ACC112 (cell line): Measurements from ENCODE around the gene MILR1.
A peak's percentile ranks its signal among the peaks of the same experiment; 100 is the strongest.
"Not testable (repeated sequence)": the region's sequence is repeated elsewhere in the genome, so short reads cannot be mapped to it uniquely, and the experiment has no call there.

Experiments
- H2AFZ ChIP-seq: fragments of 200-600 bp; sonication (generic); one replicate; pipeline ENCODE4 v1.6.0; 2017; ENCODE audit warnings: antibody characterized with exemption, low read length; ENCODE audit not compliant: unreplicated experiment
- H3K27ac ChIP-seq: fragments of 200-600 bp; sonication (generic); 2 replicates; pipeline ENCODE4 v1.5.1; 2014; ENCODE audit warnings: low read depth, mild to moderate bottlenecking, antibody characterized with exemption, low read length, moderate library complexity
- H3K27me3 ChIP-seq: fragments of 200-600 bp; sonication (generic); 2 replicates; pipeline ENCODE4 v1.6.1; 2014; ENCODE audit warnings: mild to moderate bottlenecking, antibody characterized with exemption, low read length, moderate library complexity, mixed read lengths; ENCODE audit not compliant: insufficient read depth
- H3K36me3 ChIP-seq: fragments of 200-600 bp; sonication (generic); 2 replicates; pipeline ENCODE4 v1.6.1; 2016; ENCODE audit warnings: mild to moderate bottlenecking, antibody characterized with exemption, low read length, moderate library complexity, mixed read lengths; ENCODE audit not compliant: insufficient read depth
- H3K4me1 ChIP-seq: fragments of 200-600 bp; sonication (generic); one replicate; pipeline ENCODE4 v1.6.1; 2016; ENCODE audit warnings: low read length, mixed read lengths; ENCODE audit not compliant: insufficient read depth, unreplicated experiment, control insufficient read depth
- H3K4me3 ChIP-seq: fragments of 200-600 bp; sonication (generic); 2 replicates; pipeline ENCODE4 v1.5.1; 2014; ENCODE audit warnings: mild to moderate bottlenecking, low read depth, low read length
- H3K79me2 ChIP-seq: fragments of 200-600 bp; sonication (generic); one replicate; pipeline ENCODE4 v1.6.0; 2016; ENCODE audit warnings: low read length; ENCODE audit not compliant: control insufficient read depth, unreplicated experiment, insufficient read depth

The MILR1 gene

GRCh38 chr17:64495300-64495699, 46.4 kb downstream of the MILR1 start:
- Histone ChIP-seq H3K4me3 (peak overlapping the region; percentile 88; the same call in 1 of the 2 replicates), H3K4me1 (peaks cover 23% of the 10 kb centered on the region), H3K79me2 (peaks cover 26% of the 10 kb centered on the region), H3K36me3 (peaks cover 37% of the 10 kb centered on the region)
- H3K27me3 ChIP-seq, H3K27ac ChIP-seq, H2AFZ ChIP-seq: not testable (repeated sequence)

GRCh38 chr17:64496348-64496785, 47.5 kb downstream of the MILR1 start:
- H3K79me2 ChIP-seq: peaks cover 37% of the 10 kb centered on the region
- H3K4me1 ChIP-seq: peaks cover 33% of the 10 kb centered on the region
- H2AFZ ChIP-seq: no peak overlapping the region

GRCh38 chr17:64496786-64497564, 48.1 kb downstream of the MILR1 start, which contains the start of gene POLG2:
TSS of gene POLG2 (minus strand) at chr17:64497054. CDS start at chr17:64496968, 86 bp downstream.
- H3K36me3 ChIP-seq: peaks cover 42% of the 10 kb centered on the region
- peaks cover 43% of the 10 kb centered on the region for H3K79me2 ChIP-seq
- peak within 1 kb of the TSS; percentile 84 for H3K27ac ChIP-seq
- H3K4me1 ChIP-seq: peaks cover 38% of the 10 kb centered on the region
- H2AFZ ChIP-seq: no peak within 1 kb of the TSS
- peak within 1 kb of the TSS; percentile 88 for H3K4me3 ChIP-seq
- H3K27me3 ChIP-seq: no peaks in the 10 kb centered on the region

More at GRCh38 chr17:64496348-64496785, 47.5 kb downstream of the MILR1 start:
- no peaks in the 10 kb centered on the region for H3K27me3 ChIP-seq
- H3K27ac ChIP-seq: peak overlapping the region; percentile 84; the same call in 1 of the 2 replicates
- H3K4me3 ChIP-seq: peak overlapping the region; percentile 88
- peaks cover 41% of the 10 kb centered on the region for H3K36me3 ChIP-seq

GRCh38 chr17:64497565-64498035, 48.7 kb downstream of the MILR1 start:
- peaks cover 45% of the 10 kb centered on the region for H3K36me3 ChIP-seq
- H3K79me2 ChIP-seq: peaks cover 49% of the 10 kb centered on the region
- peaks cover 44% of the 10 kb centered on the region for H3K4me1 ChIP-seq
- H2AFZ ChIP-seq: no peak overlapping the region
- H3K4me3 ChIP-seq: peak overlapping the region; percentile 88
- H3K27ac ChIP-seq: peak overlapping the region; percentile 84
- H3K27me3 ChIP-seq: no peaks in the 10 kb centered on the region

- Histone ChIP-seq H3K27me3 (no peaks in the 10 kb centered on the region), H3K79me2 (peaks cover 58% of the 10 kb centered on the region), H3K36me3 (peaks cover 55% of the 10 kb centered on the region), H2AFZ (no peak overlapping the region), H3K27ac (peak overlapping the region; percentile 84), H3K4me3 (no peak overlapping the region), H3K4me1 (peaks cover 54% of the 10 kb centered on the region)
Observed at GRCh38 chr17:64498308-64499203, 49.6 kb downstream of the MILR1 start.

- peaks cover 62% of the 10 kb centered on the region for H3K79me2 ChIP-seq
- no peaks in the 10 kb centered on the region for H3K27me3 ChIP-seq
- peak overlapping the region; percentile 31; the same call in 1 of the 2 replicates for H3K27ac ChIP-seq
- H3K36me3 ChIP-seq: peaks cover 63% of the 10 kb centered on the region
- H3K4me1 ChIP-seq: peaks cover 53% of the 10 kb centered on the region
- H3K4me3 ChIP-seq: no peak overlapping the region
- no peak overlapping the region for H2AFZ ChIP-seq
Observed at GRCh38 chr17:64499805-64500486, 51.0 kb downstream of the MILR1 start.

- H3K36me3 ChIP-seq: peaks cover 66% of the 10 kb centered on the region
- H3K4me3 ChIP-seq: no peak overlapping the region
- peak overlapping the region; percentile 31; the same call in 1 of the 2 replicates for H3K27ac ChIP-seq
- no peaks in the 10 kb centered on the region for H3K27me3 ChIP-seq
- no peak overlapping the region for H2AFZ ChIP-seq
- H3K79me2 ChIP-seq: peaks cover 68% of the 10 kb centered on the region
- H3K4me1 ChIP-seq: peaks cover 53% of the 10 kb centered on the region
Observed at GRCh38 chr17:64500487-64500859, 51.6 kb downstream of the MILR1 start.

GRCh38 chr17:64500862-64501765, 52.2 kb downstream of the MILR1 start:
- Histone ChIP-seq H2AFZ (no peak overlapping the region), H3K27ac (peak overlapping the region; percentile 49), H3K79me2 (peaks cover 70% of the 10 kb centered on the region), H3K4me3 (no peak overlapping the region), H3K4me1 (peaks cover 53% of the 10 kb centered on the region), H3K27me3 (no peaks in the 10 kb centered on the region), H3K36me3 (peaks cover 69% of the 10 kb centered on the region)

GRCh38 chr17:64502021-64502420, 53.1 kb downstream of the MILR1 start:
- Histone ChIP-seq H3K79me2 (peaks cover 67% of the 10 kb centered on the region), H3K27me3 (no peaks in the 10 kb centered on the region), H3K4me1 (peaks cover 53% of the 10 kb centered on the region), H3K4me3 (0 out of 2 replicates have a peak overlapping the region, but pooled peaks have one; percentile 85), H3K27ac (peak overlapping the region; percentile 49), H3K36me3 (peaks cover 69% of the 10 kb centered on the region), H2AFZ (no peak overlapping the region)
